ENCODE measurements around the gene CAP2.

CAP2 gene

DNA sequence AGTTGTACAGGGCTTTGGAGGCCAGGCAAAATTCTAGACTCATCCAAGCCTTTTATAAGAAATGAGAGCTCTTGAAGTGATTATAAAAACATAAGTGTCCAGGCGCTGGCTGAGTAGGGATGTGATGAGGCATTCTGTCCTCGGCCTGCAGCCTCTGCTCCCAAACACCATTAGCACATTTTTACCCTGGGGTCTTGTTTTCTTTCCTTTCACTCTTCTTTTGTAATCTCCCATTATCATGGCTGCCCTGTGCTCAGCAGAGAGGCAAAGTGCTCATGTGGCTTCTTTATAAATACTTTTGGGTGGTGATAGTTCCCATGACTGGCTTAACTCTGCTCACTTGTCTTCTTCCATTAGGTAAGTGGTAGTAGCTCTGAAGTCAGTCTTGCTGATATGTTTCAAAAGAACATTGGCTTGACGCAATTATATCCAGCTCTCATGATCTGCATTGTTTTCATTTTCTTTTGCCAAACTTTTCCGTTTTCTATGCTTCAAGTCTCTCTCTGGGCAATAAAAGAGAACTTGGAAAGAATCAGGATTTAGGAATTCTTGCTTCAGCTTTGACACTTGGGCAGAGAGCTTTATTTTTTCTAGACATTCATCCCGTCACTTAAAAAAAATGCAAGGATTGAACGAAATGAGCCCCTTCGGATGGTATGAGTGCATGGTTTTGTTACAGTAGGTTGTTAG lies 61.1 kb downstream of the CAP2 start:
- DNase-seq (ENCODE audit: low read depth): no peak
- in situ Hi-C loops (cut with HindIII; ENCODE audit: low sequenced_read_pairs): no loop called here
- TF ChIP-seq, protein P1, sequence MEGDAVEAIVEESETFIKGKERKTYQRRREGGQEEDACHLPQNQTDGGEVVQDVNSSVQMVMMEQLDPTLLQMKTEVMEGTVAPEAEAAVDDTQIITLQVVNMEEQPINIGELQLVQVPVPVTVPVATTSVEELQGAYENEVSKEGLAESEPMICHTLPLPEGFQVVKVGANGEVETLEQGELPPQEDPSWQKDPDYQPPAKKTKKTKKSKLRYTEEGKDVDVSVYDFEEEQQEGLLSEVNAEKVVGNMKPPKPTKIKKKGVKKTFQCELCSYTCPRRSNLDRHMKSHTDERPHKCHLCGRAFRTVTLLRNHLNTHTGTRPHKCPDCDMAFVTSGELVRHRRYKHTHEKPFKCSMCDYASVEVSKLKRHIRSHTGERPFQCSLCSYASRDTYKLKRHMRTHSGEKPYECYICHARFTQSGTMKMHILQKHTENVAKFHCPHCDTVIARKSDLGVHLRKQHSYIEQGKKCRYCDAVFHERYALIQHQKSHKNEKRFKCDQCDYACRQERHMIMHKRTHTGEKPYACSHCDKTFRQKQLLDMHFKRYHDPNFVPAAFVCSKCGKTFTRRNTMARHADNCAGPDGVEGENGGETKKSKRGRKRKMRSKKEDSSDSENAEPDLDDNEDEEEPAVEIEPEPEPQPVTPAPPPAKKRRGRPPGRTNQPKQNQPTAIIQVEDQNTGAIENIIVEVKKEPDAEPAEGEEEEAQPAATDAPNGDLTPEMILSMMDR (IDR thresholded peaks at IDR 0.05; ENCODE audit: low read depth, low read length, missing control alignments): no peak
- H3K4me3 ChIP-seq (ENCODE audit: low read depth, low read length): no peak overlapping the region

DNA sequence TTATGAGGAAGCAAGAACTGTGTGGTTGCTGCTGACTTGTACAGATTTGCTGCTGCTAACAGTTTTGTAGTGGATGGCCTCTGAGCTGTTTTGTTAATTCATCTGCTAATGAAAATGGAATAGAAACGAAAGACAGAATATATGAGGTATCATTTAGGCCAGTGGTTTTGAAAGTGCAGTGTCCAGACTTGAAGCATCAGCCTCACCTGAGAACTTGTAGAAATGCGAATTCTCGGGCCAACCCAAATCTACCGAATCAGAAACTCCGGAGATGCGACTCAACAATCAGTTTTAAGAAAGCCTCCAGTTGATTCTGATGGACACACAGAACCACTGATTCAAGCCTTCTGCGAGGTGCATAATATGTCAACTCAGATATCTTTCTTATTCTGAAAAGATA lies 62.5 kb downstream of the CAP2 start:
- no peak overlapping the region for H3K4me3 ChIP-seq (ENCODE audit: low read depth, low read length)
- TF ChIP-seq, protein P1 (IDR thresholded peaks at IDR 0.05; ENCODE audit: low read depth, low read length, missing control alignments): no peak
- in situ Hi-C loops (cut with HindIII; ENCODE audit: low sequenced_read_pairs): no loop called here
- no peak for DNase-seq (ENCODE audit: low read depth)

DNA sequence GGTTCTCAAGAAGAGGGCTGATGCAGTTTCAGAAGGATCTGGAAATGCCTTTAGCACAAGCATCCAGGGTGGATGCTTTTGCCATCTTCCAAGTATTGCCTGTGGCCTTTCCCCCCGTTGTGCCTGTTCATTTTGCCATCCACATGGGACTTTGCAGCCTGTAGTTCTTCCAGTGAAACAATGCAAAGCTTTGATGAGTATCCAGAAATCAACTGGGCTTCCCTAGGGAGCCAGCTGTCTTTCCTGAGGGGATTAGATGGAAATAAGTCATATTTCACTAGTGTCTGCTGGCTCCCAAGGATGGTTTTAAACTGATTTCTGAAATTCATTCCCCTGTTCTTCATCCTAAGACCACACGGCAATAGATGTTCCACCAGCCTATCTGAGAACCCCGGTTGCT lies 63.3 kb downstream of the CAP2 start:
- TF ChIP-seq, protein P1 (IDR thresholded peaks at IDR 0.05; ENCODE audit: low read depth, low read length, missing control alignments): no peak
- no peak overlapping the region for H3K4me3 ChIP-seq (ENCODE audit: low read depth, low read length)
- DNase-seq (ENCODE audit: low read depth): no peak
- in situ Hi-C loops (cut with HindIII; ENCODE audit: low sequenced_read_pairs): no loop called here

DNA sequence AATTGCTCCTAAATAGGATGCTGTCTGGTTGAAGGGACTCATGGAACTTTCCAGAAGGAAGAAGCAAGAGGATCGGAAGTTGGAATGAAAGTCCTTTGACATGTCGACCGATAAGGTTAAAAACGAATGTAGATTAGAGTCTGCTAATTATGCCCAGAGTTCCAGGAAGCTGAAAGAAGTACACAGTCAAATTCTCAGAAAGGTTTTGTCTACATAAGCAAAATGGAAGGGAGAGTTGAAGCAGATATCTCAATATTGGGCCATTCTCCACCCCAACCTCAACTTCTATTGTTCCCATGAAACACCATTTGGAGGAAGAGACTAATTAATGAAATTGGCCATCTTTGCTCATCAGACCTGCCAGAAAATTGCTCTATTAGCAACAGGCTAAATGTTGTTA lies 64.0 kb downstream of the CAP2 start:
- in situ Hi-C loops (cut with HindIII; ENCODE audit: low sequenced_read_pairs): no loop called here
- H3K4me3 ChIP-seq (ENCODE audit: low read depth, low read length): no peak overlapping the region
- TF ChIP-seq, protein P1 (IDR thresholded peaks at IDR 0.05; ENCODE audit: low read depth, low read length, missing control alignments): no peak
- no peak for DNase-seq (ENCODE audit: low read depth)

DNA sequence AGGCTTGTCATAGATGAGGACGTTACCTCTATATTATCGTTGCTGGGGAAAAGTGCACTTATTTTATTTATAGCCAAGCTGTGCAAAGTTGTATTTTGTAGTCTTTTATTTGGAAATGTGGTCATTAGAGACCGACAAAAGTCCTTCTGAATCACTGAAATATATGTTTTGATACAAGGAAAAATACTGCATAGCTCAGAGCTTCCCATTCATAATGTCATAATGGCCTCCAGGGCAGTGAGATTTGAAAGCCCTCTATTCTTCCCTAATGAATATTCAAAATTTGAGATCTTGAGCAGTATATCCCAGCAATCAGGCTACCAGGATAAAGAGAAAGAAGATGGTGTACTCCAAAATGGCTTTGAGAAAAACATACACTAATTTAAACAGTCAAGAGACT lies 64.6 kb downstream of the CAP2 start:
- no peak overlapping the region for H3K4me3 ChIP-seq (ENCODE audit: low read depth, low read length)
- TF ChIP-seq, protein P1 (IDR thresholded peaks at IDR 0.05; ENCODE audit: low read depth, low read length, missing control alignments): no peak
- in situ Hi-C loops (cut with HindIII; ENCODE audit: low sequenced_read_pairs): no loop called here
- no peak for DNase-seq (ENCODE audit: low read depth)

DNA sequence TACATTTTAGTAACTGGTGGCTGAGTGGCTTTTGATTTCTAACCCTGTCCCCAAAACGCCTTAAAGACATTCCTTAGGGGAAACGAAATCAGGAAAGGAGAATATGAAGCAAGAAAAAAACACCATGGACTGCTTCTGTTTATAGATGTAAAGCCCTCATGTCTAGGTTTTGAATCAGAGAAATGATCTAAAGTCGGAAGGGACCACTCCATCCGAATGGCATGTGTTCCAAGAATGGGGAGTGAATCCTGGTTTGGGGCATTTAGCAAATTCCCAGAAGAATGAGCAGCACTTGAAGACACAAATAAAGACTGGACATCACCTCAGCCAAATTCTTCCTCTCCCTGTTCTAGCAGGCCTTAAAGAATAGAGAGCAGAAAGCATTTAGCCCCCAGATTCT lies 65.6 kb downstream of the CAP2 start:
- in situ Hi-C loops (cut with HindIII; ENCODE audit: low sequenced_read_pairs): no loop called here
- H3K4me3 ChIP-seq (ENCODE audit: low read depth, low read length): no peak overlapping the region
- TF ChIP-seq, protein P1 (IDR thresholded peaks at IDR 0.05; ENCODE audit: low read depth, low read length, missing control alignments): no peak
- no peak for DNase-seq (ENCODE audit: low read depth)
